Cerebellar nuclear complex (tissue), 1 donor: Measurements from ENCODE around the gene FHL1.

Experiments used
- DNase-seq, 2 experiments: peaks; one replicate each; lab custom pipeline; 2025; lab: John Stamatoyannopoulos, UW

The FHL1 gene

DNA sequence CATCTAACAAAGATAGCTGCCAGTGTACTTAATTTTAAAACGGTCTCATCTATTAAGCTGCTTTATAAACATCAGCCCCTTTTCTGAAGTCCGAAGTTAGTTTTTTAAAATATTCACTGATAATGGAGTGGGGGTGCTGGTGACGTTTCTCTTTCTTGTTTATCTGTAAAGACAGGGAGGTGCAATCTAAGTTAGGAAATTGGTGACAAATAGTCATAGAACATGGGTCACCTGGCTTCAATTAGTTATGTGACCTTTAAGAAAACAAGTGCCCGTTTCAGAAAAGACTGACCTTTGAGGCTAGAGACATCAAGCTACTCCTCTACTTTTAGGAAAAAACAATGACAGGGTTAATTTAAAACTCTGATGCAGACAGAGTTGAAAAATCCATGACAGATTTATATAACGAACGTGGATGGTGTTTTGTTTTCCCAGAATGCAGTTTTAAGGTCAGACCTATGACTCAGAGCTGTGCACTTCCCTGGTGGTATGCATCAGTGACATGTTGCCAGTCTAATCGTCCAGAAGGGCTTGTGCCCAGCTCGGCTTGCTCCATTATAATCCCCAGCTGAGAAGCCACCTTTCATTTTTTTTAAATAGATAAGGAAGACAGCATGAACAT, 38.2 kb downstream of the FHL1 start:
- no peak for DNase-seq

GRCh38 chrX:136186023-136186413, 38.7 kb downstream of the FHL1 start:
- no peak for DNase-seq

GRCh38 chrX:136189222-136189621, 41.9 kb downstream of the FHL1 start:
- no peak for DNase-seq

GRCh38 chrX:136190038-136190713, 42.8 kb downstream of the FHL1 start:
- no peak for DNase-seq

DNA sequence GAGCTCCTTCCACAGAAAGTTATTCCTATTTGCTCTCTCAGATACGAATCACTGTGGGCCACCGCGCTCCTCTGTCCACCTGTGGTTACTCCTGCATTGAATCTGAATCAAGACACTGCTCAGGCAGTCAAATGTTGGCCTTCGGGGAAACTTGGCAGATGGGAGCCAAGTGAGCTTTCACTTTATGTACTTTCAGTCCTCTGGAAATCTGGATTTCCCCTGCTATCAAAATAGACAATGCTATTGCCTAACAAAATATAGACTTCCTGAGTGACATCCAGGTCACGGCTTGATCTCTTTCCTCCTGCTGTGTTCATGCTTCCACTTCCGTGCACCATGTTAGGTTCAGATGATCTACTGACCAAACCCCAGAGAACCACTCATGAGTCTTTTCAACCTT, 43.8 kb downstream of the FHL1 start:
- no peak for DNase-seq

GRCh38 chrX:136192135-136192534, 44.8 kb downstream of the FHL1 start:
- no peak for DNase-seq

DNA sequence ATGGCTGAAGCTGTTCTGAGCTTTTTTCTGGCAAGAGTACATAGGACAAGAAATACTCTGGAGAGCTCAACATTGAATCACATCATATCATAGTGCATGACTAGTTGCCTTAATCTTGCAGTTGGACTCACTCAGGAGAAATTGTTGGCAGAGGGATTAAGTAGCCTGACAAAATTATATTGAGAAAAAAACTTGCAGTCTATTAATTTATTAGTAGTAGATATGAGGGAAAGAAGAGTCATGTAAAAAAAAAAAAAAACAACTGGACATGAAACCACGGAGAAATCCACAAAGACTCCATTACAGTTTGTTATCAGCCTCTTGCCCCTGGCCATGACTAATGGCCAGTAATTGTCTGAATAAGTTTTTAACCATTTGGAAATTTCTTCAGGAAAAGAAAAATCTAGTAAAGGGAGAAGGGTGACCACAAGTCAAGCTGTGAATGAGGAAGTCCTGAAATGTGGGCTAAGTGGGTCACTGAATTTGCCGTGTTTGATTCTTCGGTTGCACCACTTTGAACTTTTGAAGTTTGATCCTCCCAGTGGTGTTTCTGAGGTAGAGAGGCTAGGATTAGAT, 45.6 kb downstream of the FHL1 start:
- DNase-seq, result no peak

- no peak for DNase-seq
Measured at GRCh38 chrX:136193771-136194170, 46.4 kb downstream of the FHL1 start.

DNA sequence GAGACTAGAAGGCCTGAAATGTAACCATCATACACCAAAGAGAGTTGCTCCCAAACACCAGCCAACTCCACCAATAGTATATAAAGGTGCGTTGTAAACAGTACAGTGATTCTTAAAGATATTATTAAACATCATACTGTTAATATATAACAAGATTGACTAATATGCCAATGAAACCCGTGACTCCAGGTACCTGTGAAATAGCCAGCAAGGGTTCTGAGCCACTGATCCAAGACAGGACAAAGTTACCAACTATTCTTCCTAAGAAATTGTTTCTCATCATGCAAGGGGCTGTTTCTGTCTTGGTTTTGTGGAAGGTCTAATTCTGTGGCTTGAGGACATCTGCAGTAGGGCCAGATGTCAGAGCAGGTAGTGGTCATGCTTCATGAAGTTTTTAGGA, 47.2 kb downstream of the FHL1 start:
- DNase-seq, result no peak

- DNase-seq, result no peak
Measured at GRCh38 chrX:136195247-136195646, 47.9 kb downstream of the FHL1 start.

GRCh38 chrX:136196691-136197155, 49.4 kb downstream of the FHL1 start:
- DNase-seq, result no peak

DNA sequence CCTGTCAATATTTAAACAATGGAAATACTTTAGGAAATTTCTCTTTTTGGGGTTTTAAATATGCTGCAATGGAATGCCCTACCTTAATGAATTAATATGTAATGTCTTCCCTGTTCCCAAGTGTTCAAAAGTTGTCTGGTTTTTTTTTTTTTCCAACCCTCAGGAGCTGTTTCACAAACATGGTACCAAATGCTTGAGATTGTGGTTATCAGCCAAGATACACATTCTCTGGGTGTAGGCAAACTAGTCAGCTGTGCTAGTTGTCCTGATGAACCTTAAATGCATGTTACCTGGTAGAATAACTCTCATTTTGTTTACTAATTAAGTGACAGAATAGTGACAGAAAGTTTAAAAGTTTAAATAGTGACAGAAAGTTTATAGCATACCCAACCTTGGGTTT, 50.7 kb downstream of the FHL1 start:
- no peak for DNase-seq

GRCh38 chrX:136198678-136199243, 51.4 kb downstream of the FHL1 start:
- DNase-seq, result no peak

DNA sequence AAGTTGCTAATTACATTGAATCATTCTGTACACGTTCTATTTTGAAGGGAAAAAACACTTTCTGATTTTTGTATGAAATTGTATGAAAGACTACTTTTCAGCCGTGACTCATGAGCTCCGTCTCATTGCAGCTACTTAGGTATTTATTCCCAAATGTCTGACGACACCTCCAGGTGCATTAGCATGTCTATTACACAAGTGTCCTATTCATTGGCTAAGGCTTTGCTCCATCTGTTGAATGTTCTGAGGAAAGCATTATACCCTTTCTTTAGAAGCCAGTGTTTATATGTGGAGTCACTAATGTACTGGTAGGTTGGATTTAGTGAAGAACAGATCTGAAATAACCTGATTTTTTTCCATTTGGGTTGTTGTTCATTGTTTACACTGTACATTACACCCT, 52.0 kb downstream of the FHL1 start:
- no peak for DNase-seq

DNA sequence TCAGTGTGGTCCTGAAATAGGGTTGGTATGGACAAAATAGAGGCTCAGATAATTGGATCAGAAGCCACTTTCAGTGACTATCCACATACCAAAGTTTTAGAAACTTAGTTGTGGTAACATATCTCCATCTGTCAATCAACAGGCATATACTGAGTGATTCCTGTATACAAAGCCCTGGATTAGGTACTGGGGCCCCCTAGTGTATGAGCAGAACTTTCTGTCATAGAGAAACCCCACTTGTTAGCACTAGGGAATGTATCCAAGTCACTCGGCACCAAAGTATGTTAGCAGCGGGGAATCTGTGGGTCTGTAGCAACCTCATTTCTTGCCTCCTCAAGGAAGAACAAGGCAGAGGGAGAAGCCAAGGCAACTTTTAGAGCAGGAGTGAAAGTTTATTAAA, 53.1 kb downstream of the FHL1 start:
- no peak for DNase-seq

DNA sequence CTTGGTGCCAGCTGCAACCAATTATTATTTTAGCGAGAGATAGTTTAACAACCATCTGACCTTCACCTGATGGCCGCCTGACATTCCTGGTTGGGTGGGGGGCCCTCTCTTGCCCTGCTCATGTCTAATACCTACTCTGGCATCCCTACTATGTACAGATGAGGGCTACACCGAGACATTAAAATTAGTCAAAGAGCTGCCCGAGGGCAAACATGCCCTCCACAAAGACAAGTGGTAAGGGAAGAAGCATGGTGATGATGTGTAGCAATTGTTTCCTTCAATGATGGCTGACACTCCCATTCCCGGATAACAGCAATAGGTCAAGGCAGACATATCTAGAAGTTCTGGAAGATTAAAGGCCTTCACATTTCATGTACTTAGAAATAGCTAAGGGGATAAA, 54.3 kb downstream of the FHL1 start:
- DNase-seq, result no peak

DNA sequence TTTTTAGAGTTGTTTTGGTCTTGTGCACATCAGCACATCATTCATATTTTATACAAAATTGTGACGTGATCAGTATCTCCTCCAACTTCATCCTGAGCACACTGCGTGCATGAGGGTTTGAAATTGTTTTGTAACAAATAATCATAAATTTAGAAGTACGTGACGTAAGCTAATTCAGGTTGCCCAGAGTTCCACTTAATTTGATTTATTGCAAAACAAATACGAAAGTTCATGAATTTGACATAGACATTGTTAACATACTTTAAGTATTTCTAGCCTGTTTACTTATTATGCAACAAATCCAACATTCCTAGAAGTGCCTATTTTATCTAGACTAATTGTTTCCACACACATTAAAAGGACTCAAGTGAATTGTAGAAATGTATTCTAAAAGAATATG, 55.6 kb downstream of the FHL1 start:
- DNase-seq, result no peak

GRCh38 chrX:136203438-136203837, 56.1 kb downstream of the FHL1 start:
- DNase-seq, result no peak

GRCh38 chrX:136203951-136204350, 56.6 kb downstream of the FHL1 start:
- DNase-seq, result no peak

DNA sequence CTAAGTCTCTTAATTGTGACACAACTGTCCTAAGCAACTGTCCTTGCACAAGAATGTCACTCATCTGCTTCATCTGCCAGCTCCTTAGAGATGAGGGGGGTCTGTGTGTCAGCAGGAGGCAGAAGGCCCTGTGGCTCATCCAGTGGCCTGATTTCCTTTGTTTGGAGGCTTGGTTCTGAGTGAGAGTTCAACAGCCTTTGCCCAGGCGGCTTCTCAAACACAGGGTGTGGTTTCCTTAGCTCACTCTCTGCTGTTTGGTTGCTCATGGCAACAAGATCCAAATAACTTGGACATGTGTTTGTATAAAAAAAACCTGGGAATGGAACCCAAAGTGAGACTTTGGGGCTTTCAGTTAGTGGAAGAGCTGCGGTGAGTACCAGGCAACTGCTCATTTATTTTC, 57.2 kb downstream of the FHL1 start:
- no peak for DNase-seq

DNA sequence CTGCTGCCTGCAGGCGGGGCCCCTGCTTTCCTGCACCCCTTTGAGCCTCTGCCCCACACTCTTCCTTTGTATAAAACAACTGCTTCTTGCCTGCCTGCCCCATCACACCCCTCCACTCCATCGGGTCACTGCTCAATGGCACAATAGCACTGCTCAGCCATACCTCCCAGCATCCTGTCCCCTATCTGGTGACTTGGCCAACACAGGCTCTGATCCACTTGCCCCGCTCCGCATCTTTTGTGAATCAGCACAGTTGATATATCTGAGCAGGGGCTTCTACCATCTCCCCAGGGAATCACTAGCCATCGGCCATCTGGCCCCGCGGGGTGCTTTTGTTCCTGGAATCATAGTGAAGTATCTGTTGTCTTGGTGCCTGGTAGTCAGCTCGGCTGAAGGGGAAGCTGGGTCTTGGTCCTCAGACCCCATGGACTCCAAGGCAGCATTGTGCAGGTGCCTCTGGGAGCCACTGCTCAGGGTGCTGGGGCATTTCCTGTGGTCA, 58.6 kb downstream of the FHL1 start:
- DNase-seq, result no peak

GRCh38 chrX:136206916-136207315, 59.6 kb downstream of the FHL1 start:
- DNase-seq, result no peak

DNA sequence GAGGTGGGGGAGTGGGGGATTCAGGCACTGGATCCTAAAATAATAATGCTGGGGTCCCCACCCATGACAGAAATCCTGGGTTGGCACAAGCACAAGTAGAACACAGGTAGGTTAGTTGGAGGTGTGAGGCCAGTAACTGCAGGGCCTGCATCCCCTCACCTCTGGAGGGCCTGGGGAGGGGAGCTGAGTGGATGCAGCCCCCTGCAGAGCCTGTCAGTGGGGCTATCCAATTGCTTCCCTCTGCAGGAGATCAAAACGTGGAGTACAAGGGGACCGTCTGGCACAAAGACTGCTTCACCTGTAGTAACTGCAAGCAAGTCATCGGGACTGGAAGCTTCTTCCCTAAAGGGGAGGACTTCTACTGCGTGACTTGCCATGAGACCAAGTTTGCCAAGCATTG, 60.2 kb downstream of the FHL1 start:
- DNase-seq, result no peak
